HepG2 (cell line): Measurements from ENCODE around the gene GPR61. TPM values are rescaled to one million over a fixed set of nuclear protein-coding genes. Genes with fewer than 3 reads are reported as not detected.
A peak's percentile ranks its signal among the peaks of the same experiment; 100 is the strongest.

Experiments
- CHCHD3 ChIP-seq: sonication (generic); formaldehyde crosslinking; IDR thresholded peaks from 2 replicates; pipeline ENCODE4 v1.8.0; 2022; ENCODE audit warnings: mild to moderate bottlenecking, missing genetic modification reagents, moderate library complexity
- DDIT3 ChIP-seq: sonication (generic); formaldehyde crosslinking; IDR thresholded peaks from 2 replicates; pipeline ENCODE4 v1.4.0; 2020; ENCODE audit warnings: mild to moderate bottlenecking, missing genetic modification reagents
- HMGXB4 ChIP-seq, 2 experiments: sonication (generic) in 1 of 2; formaldehyde crosslinking in 1 of 2; IDR thresholded peaks; 2 replicates each; pipeline versions ENCODE4 v1.4.0 to v1.6.1; 2018 to 2020; ENCODE audit warnings: missing genetic modification reagents in 2 of 2, borderline replicate concordance in 1 of 2, low read depth in 1 of 2, mild to moderate bottlenecking in 1 of 2, missing biosample characterization in 1 of 2
- HNRNPUL1 ChIP-seq: fragments of 200-400 bp; formaldehyde crosslinking; IDR thresholded peaks from 2 replicates; pipeline ENCODE4 v1.6.1; 2017; ENCODE audit warnings: low read depth, mild to moderate bottlenecking, low read length, moderate library complexity
- IKZF1 ChIP-seq: fragments of 450-650 bp; IDR thresholded peaks from 2 replicates; pipeline ENCODE4 v1.7.1; 2016
- KDM2A ChIP-seq: sonication (generic); formaldehyde crosslinking; IDR thresholded peaks from 2 replicates; pipeline ENCODE4 v1.4.0; 2020; ENCODE audit warnings: low read depth, missing genetic modification reagents, borderline replicate concordance
- KMT2B ChIP-seq: IDR thresholded peaks from 2 replicates; pipeline ENCODE4 v1.6.1; 2016; ENCODE audit warnings: missing genetic modification reagents, missing compliant biosample characterization
- MAFF ChIP-seq: IDR thresholded peaks from 2 replicates; pipeline ENCODE4 v1.6.1; 2011; ENCODE audit warnings: low read depth, low read length, improper control_type of control experiment
- NFKBIZ ChIP-seq: IDR thresholded peaks from 2 replicates; pipeline ENCODE4 v1.6.1; 2018; ENCODE audit warnings: missing genetic modification reagents, missing compliant biosample characterization
- NRL ChIP-seq: sonication (generic); formaldehyde crosslinking; IDR thresholded peaks from 2 replicates; pipeline ENCODE4 v1.5.0; 2020; ENCODE audit warnings: missing genetic modification reagents, mild to moderate bottlenecking, moderate library complexity, borderline replicate concordance
- PHB2 ChIP-seq: fragments of 450-650 bp; IDR thresholded peaks from 2 replicates; pipeline ENCODE4 v1.6.1; 2018; ENCODE audit not compliant: partially characterized antibody
- RFXAP ChIP-seq: sonication (generic); formaldehyde crosslinking; IDR thresholded peaks from 2 replicates; pipeline ENCODE4 v1.4.0; 2020; ENCODE audit warnings: missing genetic modification reagents, borderline replicate concordance
- SALL2 ChIP-seq: sonication (generic); formaldehyde crosslinking; IDR thresholded peaks from 2 replicates; pipeline ENCODE4 v1.8.1; 2023; ENCODE audit warnings: mild to moderate bottlenecking, missing genetic modification reagents, inconsistent platforms
- SMARCE1 ChIP-seq: fragments of 450-650 bp; IDR thresholded peaks from 2 replicates; pipeline ENCODE4 v1.6.1; 2017; ENCODE audit warnings: borderline replicate concordance
- SP4 ChIP-seq: sonication (generic); formaldehyde crosslinking; IDR thresholded peaks from 2 replicates; pipeline ENCODE4 v1.8.1; 2023; ENCODE audit warnings: mild to moderate bottlenecking, missing genetic modification reagents
- STAG1 ChIP-seq: sonication (generic); formaldehyde crosslinking; IDR thresholded peaks from 2 replicates; pipeline ENCODE4 v1.4.0; 2020; ENCODE audit warnings: missing genetic modification reagents
- TIGD3 ChIP-seq: sonication (generic); formaldehyde crosslinking; IDR thresholded peaks from 2 replicates; pipeline ENCODE4 v1.5.1; 2020; ENCODE audit warnings: mild to moderate bottlenecking, missing genetic modification reagents, borderline replicate concordance
- ZBTB21 ChIP-seq: sonication (generic); formaldehyde crosslinking; IDR thresholded peaks from 2 replicates; pipeline ENCODE4 v1.4.0; 2020; ENCODE audit warnings: missing genetic modification reagents
- ZC3H4 ChIP-seq: sonication (generic); formaldehyde crosslinking; IDR thresholded peaks from 2 replicates; pipeline ENCODE4 v1.4.0; 2020; ENCODE audit warnings: missing genetic modification reagents, borderline replicate concordance
- ZIK1 ChIP-seq: sonication (generic); formaldehyde crosslinking; IDR thresholded peaks from 2 replicates; pipeline ENCODE4 v1.5.0; 2020; ENCODE audit warnings: mild to moderate bottlenecking, low read depth, missing genetic modification reagents, borderline replicate concordance
- ZNF17 ChIP-seq: sonication (generic); formaldehyde crosslinking; IDR thresholded peaks from 2 replicates; pipeline ENCODE4 v1.5.0; 2020; ENCODE audit warnings: mild to moderate bottlenecking, missing genetic modification reagents
- ZNF20 ChIP-seq: sonication (generic); formaldehyde crosslinking; IDR thresholded peaks from 2 replicates; pipeline ENCODE4 v1.4.0; 2020; ENCODE audit warnings: mild to moderate bottlenecking, moderate library complexity, missing genetic modification reagents
- ZNF264 ChIP-seq: sonication (generic); formaldehyde crosslinking; IDR thresholded peaks from 2 replicates; pipeline ENCODE4 v1.4.0; 2020; ENCODE audit warnings: missing genetic modification reagents
- ZNF512 ChIP-seq: sonication (generic); formaldehyde crosslinking; IDR thresholded peaks from 2 replicates; pipeline ENCODE4 v1.4.0; 2020; ENCODE audit warnings: mild to moderate bottlenecking, missing genetic modification reagents
- ZNF766 ChIP-seq: sonication (generic); formaldehyde crosslinking; IDR thresholded peaks from 2 replicates; pipeline ENCODE4 v1.5.0; 2020; ENCODE audit warnings: missing genetic modification reagents, borderline replicate concordance
- ZNF775 ChIP-seq: sonication (generic); formaldehyde crosslinking; IDR thresholded peaks from 2 replicates; pipeline ENCODE4 v1.4.0; 2020; ENCODE audit warnings: missing genetic modification reagents, mild to moderate bottlenecking, moderate library complexity, borderline replicate concordance
- ZNF782 ChIP-seq: sonication (generic); formaldehyde crosslinking; IDR thresholded peaks from 2 replicates; pipeline ENCODE4 v1.4.0; 2020; ENCODE audit warnings: missing genetic modification reagents, mild to moderate bottlenecking, borderline replicate concordance
- polyA plus RNA-seq, 8 experiments: library from polyadenylated mRNA; depleted of rRNA in 3 of 8; stranded (reverse) in 7 of 8; unstranded in 1 of 8; fragments of >200 nt; fragmentation: Illumina TruSeq in 4 of 8; extraction: Trizol in 4 of 8; gene quantifications; 2 replicates each; pipeline versions ENCODE4 v1.2.1 to v1.2.3, GENCODE V29; 2011 to 2016; ENCODE audit warnings: low read depth in 4 of 8, missing spikeins in 1 of 8, mixed read lengths in 1 of 8; ENCODE audit not compliant: insufficient read depth in 1 of 8
- total RNA-seq, 5 experiments: library from RNA; depleted of rRNA; stranded (reverse); fragments of >200 nt; fragmentation: Illumina TruSeq; extraction: Trizol; gene quantifications; 2 replicates each; pipeline ENCODE4 v1.2.3, GENCODE V29; 2016; ENCODE audit warnings: low read depth in 1 of 5

The GPR61 gene
- total and polyA plus RNA-seq, 2 of the 13 experiments (the other 11 are each of a cell fraction or from before 2014, with no cell fraction given), result not detected

GRCh38 chr1:109532365-109533136 is 7.1 kb upstream of the GPR61 start (continued):
- TF ChIP-seq ZNF20 (no peak), ZNF782 (CRISPR knock-in tag) (peak; percentile 47; the same call in 1 of the 2 replicates), PHB2 (no peak), TIGD3 (CRISPR knock-in tag) (no peak), STAG1 (CRISPR knock-in tag) (peak; percentile 90), MAFF (no peak), ZIK1 (no peak), RFXAP (no peak; the same call in 1 of the 2 replicates), ZNF17 (no peak), KDM2A (CRISPR knock-in tag) (no peak), ZBTB21 (no peak), SMARCE1 (no peak), DDIT3 (CRISPR knock-in tag) (no peak), HMGXB4 (CRISPR knock-in tag; IDR thresholded peaks at IDR 0.05; ENCODE audit: borderline replicate concordance in 1 of 2, low read depth in 1 of 2) (peak; percentile 19 to 67; a peak in 3 of 4 replicates), HNRNPUL1 (no peak), ZNF512 (CRISPR knock-in tag) (no peak), ZNF264 (CRISPR knock-in tag) (no peak), SALL2 (CRISPR knock-in tag) (no peak), ZC3H4 (CRISPR knock-in tag) (no peak), CHCHD3 (CRISPR knock-in tag) (no peak), NFKBIZ (CRISPR knock-in tag) (no peak), KMT2B (CRISPR knock-in tag) (no peak), SP4 (CRISPR knock-in tag) (no peak), ZNF766 (no peak), IKZF1 (no peak), NRL (CRISPR knock-in tag) (no peak), ZNF775 (CRISPR knock-in tag) (no peak)
